Stimulated activated CD4-positive, alpha-beta T cell treated with anti-CD3 and anti-CD28 coated beads, Interleukin-4, amount 100 ng/mL, for 4 hours (primary cell): ENCODE data around the gene SNCAIP.

ENCODE experiments used
- DNase-seq, 2 experiments: peaks; one replicate each; pipeline ENCODE4 v3.0.0-alpha.2; 2020

Gene SNCAIP

DNA sequence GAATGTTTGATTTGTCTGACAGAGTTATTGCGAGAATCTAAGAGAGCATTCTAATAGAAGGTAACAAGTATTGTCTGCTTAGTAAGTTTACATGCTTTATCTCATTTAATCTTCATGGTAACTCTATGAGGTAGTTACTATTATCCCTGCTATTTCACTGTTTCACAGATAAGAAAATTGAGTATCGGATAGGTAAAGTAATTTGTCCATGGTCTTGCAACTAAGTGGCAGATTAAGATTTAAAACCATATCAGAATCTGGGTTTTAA lies 118.2 kb downstream of the SNCAIP start:
- DNase-seq: no peak

DNA sequence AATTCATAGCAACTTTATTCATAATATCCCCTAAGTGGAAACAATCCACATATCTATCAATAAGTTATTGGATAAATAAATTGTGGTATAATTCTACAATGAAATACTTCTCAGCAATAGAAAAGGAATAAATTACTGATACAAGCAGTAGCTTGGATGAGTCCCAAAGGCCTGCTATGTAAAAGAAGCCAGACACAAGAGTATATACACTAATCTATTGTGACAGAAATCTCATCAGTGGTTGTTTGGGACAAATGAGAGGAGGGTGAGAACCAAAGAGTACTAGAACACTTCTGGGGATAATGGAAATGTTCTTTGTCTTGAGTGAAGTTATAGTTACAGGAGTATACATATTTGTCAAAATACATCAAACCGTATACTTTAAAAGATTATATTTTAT lies 119.3 kb downstream of the SNCAIP start:
- no peak for DNase-seq

DNA sequence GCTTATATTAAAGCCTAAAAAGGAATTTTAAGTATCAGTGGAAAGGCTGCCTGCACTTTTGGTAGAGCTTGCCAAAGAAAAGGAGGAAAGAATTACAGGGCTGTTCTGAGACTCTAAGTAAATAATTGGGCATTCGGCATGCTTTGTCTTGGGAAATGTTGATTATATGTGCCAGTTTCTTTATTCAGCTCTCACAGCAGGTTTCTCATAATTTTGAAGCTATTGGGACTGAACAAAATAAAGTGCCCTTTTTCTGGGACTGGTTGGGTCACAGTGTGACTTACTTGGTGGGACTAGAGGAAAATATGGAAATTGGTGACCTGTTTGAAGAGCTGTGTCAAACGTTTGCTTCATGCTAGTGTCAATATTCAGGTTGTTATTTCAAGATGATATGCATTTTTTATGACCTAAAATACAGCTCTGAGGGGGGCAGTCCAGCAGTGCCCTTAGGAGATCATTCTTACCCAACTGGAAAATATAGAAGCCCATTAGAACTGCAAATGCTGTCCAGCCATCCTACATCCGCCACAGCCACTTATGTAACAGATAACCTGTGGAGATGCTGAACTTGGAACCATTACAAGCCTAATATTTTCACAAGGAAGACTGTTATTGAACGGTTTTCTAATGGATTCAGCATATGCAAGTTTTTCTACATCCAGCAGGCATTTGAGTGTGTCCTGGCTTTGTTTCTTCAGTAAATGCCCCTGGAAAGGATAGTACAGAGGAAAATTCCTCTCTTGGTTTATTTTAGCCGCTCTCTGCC lies 122.4 kb downstream of the SNCAIP start:
- no peak for DNase-seq

DNA sequence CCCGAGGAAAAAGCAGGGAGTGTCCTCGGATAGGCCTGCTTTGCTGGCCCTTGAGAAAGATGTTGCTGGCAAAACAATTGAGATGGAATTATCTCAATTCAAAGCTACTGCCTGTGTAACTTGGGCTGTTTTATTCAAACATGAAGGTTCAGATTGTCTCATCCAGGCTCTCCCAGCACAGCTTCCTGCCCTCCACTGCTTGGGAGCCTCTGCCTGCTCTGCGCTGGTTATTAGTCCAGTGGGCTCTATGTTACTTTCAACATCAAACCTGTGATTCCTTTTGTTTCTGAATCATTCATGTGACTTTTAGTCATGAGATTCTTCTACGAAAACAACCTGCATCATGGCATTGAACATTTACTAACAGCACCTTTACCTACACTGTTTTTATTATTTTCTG lies 123.2 kb downstream of the SNCAIP start:
- no peak for DNase-seq

DNA sequence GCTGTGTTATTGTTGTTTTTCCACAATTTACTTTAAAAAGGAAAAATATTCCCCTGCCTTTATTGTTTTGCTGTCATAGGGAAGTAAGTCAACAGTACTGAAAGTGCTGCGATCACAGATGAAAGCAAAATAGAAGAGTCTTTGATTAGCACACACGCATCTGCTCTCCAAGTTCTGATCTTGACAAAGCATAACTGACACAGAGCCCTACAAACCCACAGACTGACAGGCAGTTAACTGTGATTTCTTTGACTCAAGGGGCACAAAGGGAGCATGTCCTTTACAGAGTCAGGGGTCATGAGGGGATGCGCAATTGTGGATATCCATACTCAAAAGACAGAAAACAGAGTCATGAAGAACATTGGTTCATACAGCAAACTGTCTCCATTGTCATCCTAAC lies 123.7 kb downstream of the SNCAIP start:
- no peak for DNase-seq

DNA sequence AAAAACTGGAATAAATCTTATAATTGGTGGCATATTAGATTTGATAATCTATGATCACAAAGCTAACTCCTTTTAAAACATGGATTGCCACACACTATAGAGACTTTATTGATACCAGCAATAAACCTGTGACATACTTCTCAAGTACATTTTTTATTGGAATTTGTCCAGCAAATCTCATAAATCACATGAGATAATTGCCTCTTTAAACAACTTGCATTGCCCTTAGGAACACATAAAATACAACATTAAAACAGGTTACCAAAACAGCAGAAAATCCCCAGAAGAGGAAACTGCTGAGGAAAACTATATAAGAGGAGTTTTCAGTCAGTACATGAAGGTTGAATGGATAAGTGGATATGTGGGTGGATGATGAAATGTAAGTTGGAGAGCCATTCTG lies 124.6 kb downstream of the SNCAIP start:
- no peak for DNase-seq

DNA sequence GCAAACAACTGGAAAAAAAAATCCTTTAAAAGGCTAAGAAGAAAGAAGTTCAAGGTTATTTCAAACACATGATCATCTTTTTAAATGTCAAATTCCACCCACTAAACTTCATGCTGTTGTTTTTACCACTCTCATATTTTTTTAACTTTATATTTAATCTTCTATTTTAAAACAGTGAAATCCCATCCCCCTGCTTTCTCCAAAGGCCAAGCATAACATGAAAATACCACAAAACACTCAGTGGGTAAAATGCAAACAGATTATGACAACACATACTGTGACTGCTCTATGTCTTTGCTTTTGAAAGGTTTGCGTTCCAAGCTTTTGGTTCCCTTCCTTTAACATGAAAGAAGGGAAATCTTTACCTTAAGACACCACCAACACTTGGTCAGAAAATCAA lies 127.6 kb downstream of the SNCAIP start:
- no peak for DNase-seq

DNA sequence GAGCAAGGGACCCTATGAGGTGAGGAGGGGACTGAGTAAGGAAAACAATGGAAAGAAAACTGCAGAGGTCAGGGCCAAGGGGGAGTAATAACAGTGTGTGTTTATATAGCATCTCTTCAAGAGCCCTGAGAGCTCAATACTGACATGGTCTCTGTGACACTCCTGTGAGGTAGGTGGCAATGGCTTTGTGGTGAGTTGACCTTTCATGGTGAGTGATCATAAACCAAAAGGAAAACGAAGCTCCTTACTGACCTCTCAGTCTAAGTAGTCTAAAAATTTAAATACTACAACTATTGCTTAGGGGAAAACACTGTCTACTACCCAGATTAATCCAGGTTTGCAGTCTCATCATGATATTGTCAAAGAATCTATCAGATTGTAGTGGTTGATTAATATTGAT lies 130.9 kb downstream of the SNCAIP start:
- no peak for DNase-seq

DNA sequence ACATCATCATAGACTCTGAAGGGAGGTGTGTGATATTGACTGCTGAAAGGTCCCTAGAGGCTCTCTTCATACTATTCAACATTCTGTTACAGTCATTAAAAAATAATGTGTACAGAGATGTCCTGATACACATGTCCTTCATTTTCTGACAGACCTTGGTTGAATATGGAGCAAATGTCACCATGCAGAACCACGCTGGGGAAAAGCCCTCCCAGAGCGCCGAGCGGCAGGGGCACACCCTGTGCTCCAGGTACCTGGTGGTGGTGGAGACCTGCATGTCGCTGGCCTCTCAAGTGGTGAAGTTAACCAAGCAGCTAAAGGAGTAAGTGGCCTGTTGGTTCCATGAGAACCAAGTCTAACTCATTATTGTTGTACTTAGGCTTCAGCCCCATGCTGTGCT lies 132.4 kb downstream of the SNCAIP start:
- no peak for DNase-seq

DNA sequence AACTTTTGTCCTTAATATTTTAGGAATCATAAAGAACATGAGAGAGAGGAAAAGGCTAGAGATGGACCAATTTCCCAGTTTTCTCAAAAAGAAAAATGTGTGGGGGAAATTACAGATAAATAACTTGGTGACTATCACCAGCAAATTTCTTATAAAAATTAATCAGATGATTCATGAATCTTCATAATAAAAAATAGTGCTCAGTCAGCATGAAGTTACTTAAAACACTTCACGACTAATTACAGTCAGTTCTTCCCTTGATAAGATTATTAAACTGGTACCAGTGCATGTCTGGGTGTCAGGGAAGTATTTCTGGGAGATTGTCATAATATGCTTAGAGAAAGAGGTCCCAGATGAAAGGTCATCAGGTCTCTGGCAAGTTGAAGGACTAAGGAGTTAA lies 133.0 kb downstream of the SNCAIP start:
- no peak for DNase-seq

DNA sequence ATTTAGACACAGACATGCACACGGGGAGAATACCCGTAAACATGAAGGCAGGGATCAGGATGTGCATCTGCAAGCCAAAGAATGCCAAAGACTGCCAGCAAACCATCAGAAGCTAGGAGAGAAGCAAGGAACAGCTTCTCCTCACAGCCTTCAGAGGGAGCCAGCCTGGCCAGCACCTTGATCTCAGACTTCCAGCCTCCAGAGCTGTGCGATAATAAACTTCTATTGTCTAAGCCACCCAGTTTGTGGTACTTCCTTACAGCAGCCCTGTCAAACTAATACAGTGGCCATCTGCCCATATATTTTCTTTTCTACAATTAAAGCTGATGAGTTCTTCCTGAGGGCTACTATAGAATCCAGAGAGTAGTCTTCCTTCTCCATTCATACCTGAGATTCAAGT lies 135.0 kb downstream of the SNCAIP start:
- DNase-seq: no peak

DNA sequence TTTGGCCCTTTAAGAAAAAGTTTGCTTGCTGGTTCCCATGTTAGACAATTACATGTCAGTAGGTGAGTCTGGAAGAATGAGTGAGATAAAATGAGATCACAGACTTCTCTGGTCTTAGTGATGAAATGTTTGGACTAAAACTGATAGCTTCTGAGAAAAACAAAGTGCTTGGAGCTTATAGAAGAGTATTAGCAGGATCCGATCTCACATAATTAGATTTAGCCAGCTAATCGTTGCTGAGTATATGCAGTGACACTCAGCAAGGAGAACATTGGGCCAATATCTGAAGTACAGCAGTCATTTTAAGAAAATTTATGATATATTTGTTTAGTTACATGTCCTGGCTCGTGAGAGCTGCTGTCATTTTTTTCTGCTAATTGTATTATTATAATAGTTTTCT lies 135.8 kb downstream of the SNCAIP start:
- no peak for DNase-seq

DNA sequence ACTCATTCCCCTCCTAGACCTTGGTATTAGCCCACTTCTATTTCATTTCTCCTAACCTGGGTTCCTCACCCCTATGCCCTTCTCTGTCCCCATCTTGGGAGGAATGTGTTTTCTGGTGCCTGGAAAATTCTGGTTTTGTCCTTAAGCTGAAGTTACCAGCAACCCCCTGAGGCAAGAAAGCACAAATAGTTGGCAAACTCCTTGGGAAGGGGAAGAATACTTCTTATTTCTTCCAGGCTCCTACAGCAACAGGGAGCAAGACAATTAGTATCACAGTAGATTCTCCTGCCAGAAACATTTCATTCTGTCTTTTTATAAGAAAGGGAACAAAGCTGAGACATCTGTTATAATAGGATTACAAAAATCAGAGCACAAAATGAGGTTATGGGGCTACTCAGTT lies 142.5 kb downstream of the SNCAIP start:
- DNase-seq: no peak

DNA sequence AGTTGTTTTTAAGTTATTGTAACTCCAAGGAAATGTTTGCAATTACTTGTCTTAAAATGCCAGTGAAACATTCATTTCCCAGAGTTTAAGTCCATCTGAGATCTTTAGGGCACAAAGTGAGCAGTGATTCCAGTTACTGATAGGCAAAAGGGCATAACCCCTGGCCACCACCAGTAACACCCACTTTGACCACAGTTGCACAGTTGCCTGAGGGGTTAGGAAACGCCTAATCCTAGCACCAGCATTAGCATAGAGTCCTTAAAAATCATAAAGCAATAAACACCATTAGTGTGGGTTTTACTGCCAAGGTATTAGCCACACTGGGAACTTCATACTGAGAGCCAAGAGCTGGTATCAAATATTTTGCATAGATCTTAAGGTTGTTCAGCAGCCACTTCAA lies 143.9 kb downstream of the SNCAIP start:
- no peak for DNase-seq

DNA sequence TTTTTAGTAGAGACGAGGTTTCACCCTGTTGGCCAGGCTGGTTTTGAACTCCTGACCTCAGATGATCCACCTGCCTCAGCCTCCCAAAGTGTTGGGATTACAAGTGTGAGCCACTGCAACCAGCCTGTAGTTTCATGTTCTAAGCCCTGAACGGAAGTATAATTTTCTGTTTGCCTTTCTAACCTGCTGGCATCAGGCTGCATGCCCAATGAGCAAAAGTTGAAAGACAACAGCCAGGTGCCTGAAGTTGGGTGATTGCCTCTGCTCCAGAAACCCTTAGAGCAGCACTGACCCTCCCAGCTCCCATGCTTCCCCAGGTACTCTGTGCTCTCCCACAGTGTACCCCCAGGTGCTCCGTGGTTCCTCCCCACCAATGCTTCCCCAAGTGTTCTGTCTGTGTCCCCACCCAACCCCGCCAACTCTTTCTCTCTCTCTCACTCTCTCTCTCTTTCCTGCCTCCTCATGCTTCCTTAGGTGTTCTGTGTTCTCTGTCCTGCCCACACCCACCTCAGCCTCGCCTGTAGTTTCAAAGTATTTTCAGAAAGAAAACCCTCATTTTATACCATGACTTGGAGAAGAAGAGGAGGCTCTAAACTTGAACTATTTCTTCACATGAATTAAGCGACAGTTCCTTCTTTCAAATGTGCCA lies 145.3 kb downstream of the SNCAIP start:
- no peak for DNase-seq

DNA sequence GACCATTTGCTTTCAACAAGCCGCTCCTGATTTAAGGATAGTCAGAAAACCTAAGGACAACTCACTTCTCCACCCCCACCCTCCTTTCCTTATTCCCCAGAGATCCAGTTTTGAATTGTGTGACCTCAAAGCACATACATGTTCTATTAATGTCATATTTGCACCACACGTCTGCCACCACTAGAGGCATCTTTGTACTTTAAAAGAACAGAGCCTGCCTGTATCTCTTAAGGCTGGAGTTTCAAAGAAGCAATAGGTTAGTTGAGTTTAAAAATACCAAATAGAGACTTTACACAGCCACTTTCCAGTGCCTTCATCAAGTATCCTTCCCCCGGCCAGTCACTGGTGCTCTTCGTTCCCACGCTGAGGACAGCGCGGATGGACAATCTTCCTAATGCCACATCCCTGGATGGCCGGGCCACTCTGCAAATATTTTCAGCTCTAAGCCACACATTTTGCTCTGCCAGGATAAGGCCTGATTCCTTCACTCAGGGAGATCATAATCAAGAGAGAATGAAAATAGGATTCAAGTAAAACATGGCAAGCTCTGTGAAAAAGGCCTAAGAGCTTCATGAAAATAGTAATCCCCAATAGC lies 146.3 kb downstream of the SNCAIP start:
- no peak for DNase-seq

DNA sequence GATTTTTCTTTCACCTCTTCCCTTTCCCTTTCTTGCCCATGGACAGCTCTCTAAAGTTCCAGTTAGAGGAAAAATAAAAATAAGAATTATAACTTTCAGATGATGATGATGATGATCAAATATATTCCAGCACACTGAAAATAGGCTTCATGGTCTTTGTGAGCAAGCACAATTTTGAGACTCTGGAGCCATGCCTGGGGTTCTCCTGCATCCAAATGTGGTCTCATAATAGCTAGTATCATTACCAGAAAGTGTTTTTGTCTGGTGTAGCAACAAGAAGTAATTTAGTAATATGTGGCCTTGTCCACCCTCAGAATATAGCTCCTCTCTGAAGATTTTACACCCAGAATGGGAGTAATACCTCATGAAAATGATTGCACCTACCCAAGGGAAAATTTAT lies 150.4 kb downstream of the SNCAIP start:
- no peak for DNase-seq

DNA sequence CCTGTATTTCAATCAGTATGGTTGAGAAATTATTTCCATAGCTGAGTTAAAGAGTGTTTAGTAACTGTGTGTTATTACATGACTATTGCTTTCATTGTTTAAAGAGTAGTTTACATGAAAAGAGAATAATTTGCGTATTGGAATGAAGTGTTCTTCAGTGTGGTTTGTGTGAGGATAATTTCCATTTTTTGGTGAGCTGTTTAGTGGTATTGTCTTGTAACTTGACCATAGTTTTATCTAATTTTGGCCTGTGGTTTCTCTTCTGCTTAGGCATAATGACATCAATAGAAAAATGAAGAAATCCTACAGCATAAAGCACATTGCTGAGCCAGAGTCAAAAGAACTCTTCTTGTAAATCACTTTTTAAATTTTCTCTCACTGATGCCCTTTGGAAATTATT lies 151.2 kb downstream of the SNCAIP start:
- no peak for DNase-seq

DNA sequence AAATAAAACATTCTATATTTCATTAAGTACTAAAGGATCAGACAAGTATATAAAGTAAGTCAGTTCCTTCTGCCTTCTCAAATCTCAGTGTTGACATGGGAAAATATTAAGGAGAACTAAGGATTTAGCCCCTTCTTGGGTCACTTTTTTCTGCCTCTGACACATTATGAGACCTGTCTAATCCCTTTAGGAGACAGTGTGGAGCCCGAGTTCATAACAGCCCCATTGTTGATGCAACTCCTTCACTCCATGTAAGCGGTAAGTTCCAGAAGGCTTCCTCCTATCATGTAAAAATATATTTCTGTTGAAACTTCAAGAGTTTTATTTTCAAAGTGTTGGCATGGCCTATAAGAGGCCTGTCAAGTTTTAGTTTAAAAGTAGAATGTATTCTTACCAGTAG lies 152.2 kb downstream of the SNCAIP start:
- no peak for DNase-seq

DNA sequence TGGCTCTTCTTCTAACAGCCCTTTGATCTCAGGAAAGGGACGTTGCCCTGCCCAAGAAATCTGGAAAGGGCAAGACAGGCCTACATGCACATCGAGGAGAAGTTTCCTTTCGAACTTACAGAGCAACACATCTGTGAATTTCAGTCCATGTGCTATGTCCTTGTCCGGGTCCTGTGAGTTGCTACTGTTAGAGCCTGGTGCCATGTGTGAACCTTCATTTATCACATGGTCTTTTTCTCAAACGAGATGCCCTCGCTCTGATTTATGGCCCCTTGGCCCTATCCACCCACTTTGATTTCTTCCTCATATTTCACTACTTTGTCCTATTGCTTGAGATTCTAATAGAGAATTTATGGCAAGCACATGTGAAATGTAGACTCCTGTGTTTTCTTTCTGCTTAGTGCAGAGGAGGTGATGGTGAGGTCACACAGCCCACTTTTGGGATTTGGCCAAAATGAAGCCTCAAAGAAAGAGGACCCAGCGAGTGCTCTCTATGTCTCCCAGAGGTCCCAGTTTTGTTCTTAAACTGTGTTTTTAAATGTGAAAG lies 153.1 kb downstream of the SNCAIP start:
- DNase-seq: no peak

DNA sequence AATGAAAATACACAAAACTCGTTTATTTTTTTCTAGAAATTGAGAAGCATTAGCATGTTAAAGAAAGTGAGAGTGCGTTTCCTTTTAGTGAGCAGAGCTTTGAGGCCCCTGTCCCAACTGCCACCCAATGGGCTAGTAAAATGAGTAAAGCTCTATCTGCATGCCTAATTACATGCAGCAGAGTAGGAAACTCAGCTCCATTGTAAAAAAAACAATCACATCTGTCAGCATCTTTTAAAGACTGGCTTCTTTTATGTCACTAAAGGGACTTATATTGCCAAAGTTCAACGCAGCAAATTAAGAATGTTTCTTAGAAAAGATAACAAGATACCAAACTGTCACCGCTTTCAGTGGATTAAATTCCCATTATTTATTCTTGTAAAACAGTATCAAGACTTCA lies 154.0 kb downstream of the SNCAIP start:
- no peak for DNase-seq

DNA sequence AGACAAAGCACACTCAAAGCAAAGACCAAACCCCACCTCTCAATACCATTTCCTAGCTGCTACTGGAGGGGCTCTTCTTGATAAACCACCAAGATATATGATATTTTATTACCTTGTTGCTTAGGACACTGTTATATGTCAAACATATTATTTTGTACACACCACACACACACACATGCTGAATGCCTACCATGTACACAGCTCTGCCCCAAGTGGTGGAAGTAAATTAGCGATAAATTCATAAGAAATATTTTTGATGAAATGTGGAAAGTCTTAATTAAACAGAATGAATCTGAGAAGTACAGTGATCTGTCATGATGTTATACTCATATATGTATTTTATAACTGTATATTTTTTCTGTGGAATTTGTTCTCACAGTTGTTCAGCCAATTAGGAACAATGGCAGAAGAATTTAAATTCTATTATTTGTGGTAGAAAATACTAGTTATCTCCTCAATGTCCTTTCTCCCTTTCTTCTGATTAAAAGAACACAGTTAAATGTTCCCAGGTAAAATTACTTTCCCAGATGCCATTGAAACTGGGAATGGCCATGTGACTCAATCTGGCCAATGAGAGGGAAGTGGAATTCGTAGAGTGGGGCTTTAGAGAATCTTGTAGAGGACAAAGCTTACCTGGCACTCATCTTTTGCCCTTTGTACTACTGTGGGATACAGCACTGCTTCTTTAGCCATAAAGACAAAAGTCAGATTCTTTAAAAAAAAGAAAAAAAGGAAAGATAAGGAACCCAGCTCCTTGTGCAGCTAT lies 156.5 kb downstream of the SNCAIP start:
- DNase-seq: no peak

DNA sequence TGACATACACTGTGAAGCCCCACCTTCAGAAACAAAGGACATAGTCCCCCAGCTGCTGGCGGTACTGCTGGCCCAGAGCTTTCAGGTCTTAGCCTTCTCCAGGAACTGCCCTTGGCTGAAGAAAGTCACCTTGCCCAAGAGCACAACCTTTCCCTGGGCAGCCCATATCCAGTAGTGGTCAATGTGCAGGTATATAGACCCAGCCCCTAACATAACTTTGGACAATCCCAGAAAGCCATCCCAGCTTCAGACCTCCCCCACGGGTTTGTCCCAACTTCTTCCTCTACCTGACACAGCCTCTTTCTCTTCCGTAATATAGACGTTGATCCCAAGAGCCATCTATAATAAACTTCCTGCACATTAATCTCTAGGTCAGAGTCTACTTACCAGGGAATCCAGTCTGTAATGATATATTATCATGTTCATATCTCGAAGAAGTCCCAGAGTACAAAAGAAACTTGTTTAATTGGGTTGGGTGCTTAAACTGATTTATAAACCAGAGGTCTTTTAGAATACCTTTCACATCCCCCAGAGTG lies 157.4 kb downstream of the SNCAIP start:
- no peak for DNase-seq

DNA sequence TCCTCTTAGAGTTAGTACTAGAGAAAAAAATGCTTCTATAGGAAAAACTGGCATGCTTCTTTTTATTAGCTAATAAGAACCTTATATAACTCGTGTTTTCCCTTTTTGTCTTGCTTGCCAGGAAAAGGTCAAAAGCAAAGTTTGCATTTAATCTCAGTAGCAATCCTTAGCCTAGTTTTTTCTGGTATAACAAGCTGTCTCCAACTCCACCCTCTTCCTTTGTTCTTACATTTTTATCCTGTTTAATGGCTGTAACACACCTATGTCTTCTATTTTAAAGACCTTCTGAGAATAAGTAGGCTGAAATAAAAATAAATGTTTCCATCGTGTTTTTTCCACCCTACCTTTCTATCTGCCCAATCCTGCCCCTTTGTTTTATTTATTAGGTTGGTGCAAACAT lies 158.3 kb downstream of the SNCAIP start:
- DNase-seq: no peak
